Adrenal gland (tissue), 12 donors: Measurements from ENCODE around the gene SLC48A1. TPM values are rescaled to one million over a fixed set of nuclear protein-coding genes. Genes with fewer than 3 reads are reported as not detected.

ENCODE experiments used
- DNase-seq, 7 donors: peaks; one replicate each; pipeline ENCODE4 v3.0.0-alpha.2; 2019 to 2020
- H3K27ac ChIP-seq, 5 donors: fragments of 200-600 bp; sonication (generic) in 4 of 5; 1 replicate in 3 of 5; 2 replicates in 2 of 5; pipeline versions ENCODE4 v1.5.1 to v1.8.0; 2016 to 2020; ENCODE audit warnings: mild to moderate bottlenecking in 1 of 5
- H3K27me3 ChIP-seq: fragments of 200-600 bp; 2 replicates; pipeline ENCODE4 v1.8.0; 2021
- H3K36me3 ChIP-seq, 2 donors: fragments of 200-600 bp; replicated peaks in 1 of 2; 1 replicate in 1 of 2; 2 replicates in 1 of 2; pipeline versions ENCODE4 v1.5.1 to v1.8.0; 2018 to 2022
- H3K4me1 ChIP-seq, 2 donors: fragments of 200-600 bp; replicated peaks in 1 of 2; 1 replicate in 1 of 2; 2 replicates in 1 of 2; pipeline versions ENCODE4 v1.5.1 to v1.8.0; 2018 to 2021
- H3K4me3 ChIP-seq, 4 donors: fragments of 200-600 bp; sonication (generic) in 3 of 4; one replicate each; pipeline ENCODE4 v1.5.1; 2016 to 2018
- H3K9me3 ChIP-seq, 3 donors: fragments of 200-600 bp; sonication (generic) in 1 of 3; replicated peaks in 1 of 3; 1 replicate in 2 of 3; 2 replicates in 1 of 3; pipeline versions ENCODE4 v1.5.1 to v1.8.0; 2016 to 2021
- CTCF ChIP-seq, 6 experiments: fragments of 450-650 bp in 4 of 6; fragments of 200-600 bp in 2 of 6; sonication (generic) in 1 of 6; IDR thresholded peaks; 1 replicate in 5 of 6; 2 replicates in 1 of 6; pipeline versions ENCODE4 v1.5.1 to v1.8.0; 2016 to 2021; ENCODE audit warnings: antibody characterized with exemption in 6 of 6, mild to moderate bottlenecking in 2 of 6, moderate library complexity in 1 of 6
- POLR2A ChIP-seq, 2 donors: fragments of 450-650 bp; IDR thresholded peaks; one replicate each; pipeline ENCODE4 v1.6.1; 2017; ENCODE audit warnings: antibody characterized with exemption in 2 of 2, mild to moderate bottlenecking in 2 of 2, moderate library complexity in 1 of 2
- WGBS, 4 donors: extraction: QIAGEN DNeasy Blood & Tissue Kit in 2 of 4; methylation state at CpG; one replicate each; pipeline versions ENCODE4 v1.1.5 to v1.1.7; 2013 to 2017; 5-methylcytosine and 5-hydroxymethylcytosine counted together
- intact Hi-C, 2 donors: fragments of 100-400 bp; cut with DNase I; formaldehyde crosslinking; loops; one replicate each; pipeline versions ENCODE4 v1.14.1 to v1.15.0; 2022 to 2023
- polyA plus RNA-seq, 3 donors: library from polyadenylated mRNA; stranded (reverse); fragments of 200-250 nt in 2 of 3; fragments of 350-450 nt in 1 of 3; fragmentation: Illumina TruSeq in 1 of 3; extraction: RNeasy Lipid Tissue Mini Kit (QIAGEN cat#74804) in 1 of 3; gene quantifications; one replicate each; pipeline ENCODE4 v1.2.3, GENCODE V29; 2013 to 2014
- total RNA-seq, 9 donors: library from RNA; depleted of rRNA in 4 of 9; stranded (reverse); fragments of >200 nt in 4 of 9; fragments of 120-200 nt in 1 of 9; fragmentation: NEBNext Ultra II Directional in 1 of 9; extraction: Animal tissue kit (Norgen Biotek cat#: 25700) in 1 of 9; gene quantifications; one replicate each; pipeline versions ENCODE4 v1.1.0 to v1.2.4, GENCODE V29; 2013 to 2023
- donor health status: healthy with polysubstance abuse.
- donor health status: Bipolar disorder and iron deficiency.
- donor health status: DM: yes; HTN: yes; CAD: no.
- donor health status: DM: no; HTN: no; CAD: no.
- donor health status: DM: no; HTN: no; CAD: no.
- donor health status: DM: yes; HTN: yes; CAD: no.

Gene SLC48A1
- total and polyA plus RNA-seq, 12 donors = 8.5 to 91.9 (median 57.5) TPM

- Histone ChIP-seq H3K4me1 (peaks cover 0 to 18% of the 10 kb centered on the region in 2 donors), H3K4me3 (no peak overlapping the region), H3K9me3 (no peaks in the 10 kb centered on the region), H3K27me3 (no peaks in the 10 kb centered on the region), H3K36me3 (no peaks in the 10 kb centered on the region), H3K27ac (no peak overlapping the region)
- DNase-seq = no peak
- 58 to 82% (median 69%) methylated on average over 3 to 5 of the region's 5 CpGs for WGBS, 4 donors
- intact Hi-C loops = loop anchor here (5.0 kb wide), 2 partner anchors 44 to 54 kb away; no protein-coding TSS in a partner anchor
- TF ChIP-seq CTCF (IDR thresholded peaks at IDR 0.05) (no peak), POLR2A (IDR thresholded peaks at IDR 0.05) (no peak)
These were observed 6.4 kb upstream of the SLC48A1 start for GRCh38 chr12:47766502-47767215.

- no peaks in the 10 kb centered on the region for H3K9me3 ChIP-seq
- no peaks in the 10 kb centered on the region for H3K36me3 ChIP-seq
- peaks cover 0 to 18% of the 10 kb centered on the region in 2 donors for H3K4me1 ChIP-seq
- no peak overlapping the region for H3K27ac ChIP-seq
- WGBS, 4 donors = 48 to 69% (median 50%) methylated on average over 4 of the region's 4 CpGs
- no peaks in the 10 kb centered on the region for H3K27me3 ChIP-seq
- DNase-seq = peak in 2 of 7 donors; percentile 57 to 67
- intact Hi-C loops = loop anchor here (5.0 kb wide), 2 partner anchors 45 to 55 kb away; no protein-coding TSS in a partner anchor
- TF ChIP-seq CTCF (IDR thresholded peaks at IDR 0.05) (peak; percentile 50 to 57 (median 55)), POLR2A (IDR thresholded peaks at IDR 0.05) (no peak)
- H3K4me3 ChIP-seq = no peak overlapping the region
These were observed 5.8 kb upstream of the SLC48A1 start for GRCh38 chr12:47767216-47767724.

DNA sequence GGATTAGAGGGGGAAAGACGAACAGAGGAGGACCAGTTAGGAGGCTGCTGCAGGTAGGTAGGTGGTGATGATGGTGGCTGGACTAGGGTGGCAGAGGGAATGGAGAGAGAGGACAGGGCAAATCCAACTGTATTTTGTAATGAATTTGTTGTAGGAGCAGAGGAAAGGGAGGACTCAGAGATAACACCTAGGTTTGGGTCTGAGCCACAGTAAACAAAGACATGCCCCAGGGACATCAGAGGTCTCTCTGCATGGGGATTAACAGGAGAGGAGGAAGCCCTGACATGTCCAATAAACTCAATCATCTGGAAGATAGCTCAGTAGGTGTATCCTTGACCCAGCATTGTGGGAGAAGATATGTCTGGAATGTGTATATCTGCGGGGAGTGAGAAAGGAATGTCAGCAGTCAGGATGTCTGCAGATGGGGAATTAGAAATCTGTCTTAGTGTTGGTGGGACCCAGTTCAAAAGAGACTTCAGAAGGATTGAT is 4.7 kb upstream of the SLC48A1 start:
- intact Hi-C loops = loop anchor here (5.0 kb wide), 2 partner anchors 46 to 56 kb away; no protein-coding TSS in a partner anchor

More for the DNA sequence above, 4.7 kb upstream of the SLC48A1 start:
- Histone ChIP-seq H3K4me3 (no peak overlapping the region), H3K36me3 (no peaks in the 10 kb centered on the region), H3K27me3 (no peaks in the 10 kb centered on the region), H3K4me1 (peaks cover 0 to 11% of the 10 kb centered on the region in 2 donors), H3K27ac (no peak overlapping the region), H3K9me3 (no peaks in the 10 kb centered on the region)
- no peak for TF ChIP-seq POLR2A (IDR thresholded peaks at IDR 0.05)
- TF ChIP-seq CTCF (IDR thresholded peaks at IDR 0.05) = no peak
- WGBS, 4 donors = 44 to 62% (median 57%) methylated on average over 2 of the region's 2 CpGs
- no peak for DNase-seq
